NCI-H748 treated with DMSO at 0.1 percent for 48 hours (cell line): ENCODE results near the gene PARP12.

Source experiments
- DNase-seq: peaks from one replicate; lab custom pipeline; 2025; lab: John Stamatoyannopoulos, UW

Gene PARP12

DNA sequence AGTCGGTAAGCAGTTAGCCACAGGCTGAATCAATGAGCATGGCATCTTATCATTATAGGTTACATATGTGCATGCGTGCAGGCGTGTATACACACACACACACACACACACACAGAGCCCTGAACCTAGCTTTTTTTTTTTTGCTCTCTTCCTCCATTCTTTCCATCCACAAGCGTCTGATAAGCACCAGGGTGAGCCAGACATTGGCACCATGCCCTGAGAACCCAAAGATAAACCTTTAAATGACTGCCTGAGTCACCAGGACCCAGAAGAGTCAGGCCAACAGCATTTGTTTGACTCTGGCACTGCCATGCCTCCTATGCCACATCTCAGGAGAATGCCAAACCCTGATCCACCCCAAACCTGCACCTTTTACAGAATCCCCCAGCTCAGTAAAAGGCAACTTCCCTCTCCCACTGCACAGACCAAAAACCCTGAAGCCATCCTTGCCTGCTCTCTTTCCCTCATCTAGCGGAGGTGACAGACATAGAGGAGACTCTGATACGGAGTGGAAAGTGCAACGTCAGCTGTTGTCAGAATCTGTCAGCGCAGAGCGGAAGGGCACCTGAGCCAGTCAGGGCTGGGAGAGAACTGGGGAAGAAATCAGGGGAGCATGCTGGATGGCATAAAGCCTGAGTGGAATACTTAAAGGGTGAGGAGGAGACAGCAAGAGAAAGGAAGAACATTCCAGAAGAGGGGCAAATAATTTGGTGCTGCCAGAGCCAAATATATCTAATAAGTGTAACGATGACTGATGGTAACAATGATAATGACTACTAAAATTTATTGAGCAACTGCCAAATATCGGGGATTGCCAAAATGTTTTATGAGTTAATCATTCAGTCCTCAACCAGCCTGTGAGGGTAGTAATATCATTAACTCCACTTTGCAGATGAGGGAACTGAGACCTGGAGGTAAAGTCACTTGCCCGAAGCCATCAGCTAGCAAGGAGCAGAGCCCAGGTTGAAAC is 3.2 kb downstream of the PARP12 start:
- no peak for DNase-seq

DNA sequence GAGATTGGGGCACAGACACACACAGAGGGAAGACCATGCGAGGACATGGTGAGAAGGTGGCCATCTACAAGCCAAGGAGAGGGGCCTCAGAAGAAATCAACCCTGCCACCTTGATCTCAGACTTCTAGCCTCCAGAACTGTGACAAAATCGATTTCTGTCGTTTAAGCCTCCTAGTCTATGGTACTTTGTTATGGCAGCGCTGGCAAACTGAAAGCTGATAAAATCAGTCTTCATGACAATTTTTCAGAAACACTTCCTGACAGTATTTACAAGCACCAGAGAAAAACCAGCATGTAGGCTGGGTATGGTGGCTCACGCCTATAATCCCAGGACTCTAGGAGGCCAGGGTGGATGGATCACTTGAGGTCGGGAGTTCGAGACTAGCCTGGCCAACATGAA is 4.2 kb downstream of the PARP12 start:
- DNase-seq = no peak

DNA sequence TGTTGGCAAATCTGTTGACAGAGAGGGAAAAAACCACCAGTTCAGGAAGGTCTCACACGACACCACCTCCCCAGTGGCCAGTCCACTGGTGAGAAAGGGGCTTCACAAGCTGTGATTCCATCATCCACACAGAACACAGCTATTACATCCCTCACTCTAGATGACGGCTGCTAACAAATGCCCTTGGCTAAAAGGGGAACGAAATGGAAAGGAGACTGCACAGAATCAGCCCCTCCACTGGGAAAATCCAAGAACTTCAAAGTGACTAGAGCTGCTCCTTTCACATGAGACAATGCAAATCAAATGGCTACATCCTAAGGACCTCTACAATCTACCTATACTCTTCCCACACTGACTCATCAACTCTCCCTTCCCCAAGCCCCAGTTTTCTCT is 5.6 kb downstream of the PARP12 start:
- no peak for DNase-seq

DNA sequence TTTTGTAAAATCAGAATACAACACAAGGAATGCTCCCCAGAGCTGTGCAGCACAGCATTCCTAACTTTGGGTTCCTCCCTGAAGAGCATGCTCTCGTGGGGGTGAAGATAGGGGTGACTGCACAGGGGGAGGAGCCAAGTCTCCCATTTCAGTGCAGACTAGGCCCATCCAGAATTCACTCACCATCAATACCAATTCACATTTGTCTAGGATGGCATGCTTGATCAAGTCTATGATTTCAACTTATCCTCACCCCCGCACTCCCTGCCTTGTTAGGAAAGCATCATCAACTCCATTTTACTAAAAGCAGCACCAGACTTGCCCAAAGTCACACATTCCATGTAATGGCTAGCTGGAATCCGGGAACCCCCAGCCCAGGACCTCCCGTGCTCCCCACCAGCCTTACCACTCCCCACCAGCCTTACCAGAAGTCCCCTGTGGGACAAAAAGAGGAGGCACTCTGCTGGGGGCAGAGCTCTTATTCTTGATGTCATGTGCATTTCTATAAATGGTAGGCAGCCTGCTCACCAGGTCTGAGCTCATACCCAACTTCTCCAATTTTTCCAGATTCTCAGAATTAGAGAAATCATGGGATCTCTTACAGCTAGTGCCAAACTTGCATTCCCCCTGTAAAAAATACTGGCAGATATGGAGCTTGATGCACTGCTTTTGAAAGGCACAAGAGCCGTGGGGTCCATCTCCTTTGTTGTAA is 6.2 kb downstream of the PARP12 start:
- no peak for DNase-seq

DNA sequence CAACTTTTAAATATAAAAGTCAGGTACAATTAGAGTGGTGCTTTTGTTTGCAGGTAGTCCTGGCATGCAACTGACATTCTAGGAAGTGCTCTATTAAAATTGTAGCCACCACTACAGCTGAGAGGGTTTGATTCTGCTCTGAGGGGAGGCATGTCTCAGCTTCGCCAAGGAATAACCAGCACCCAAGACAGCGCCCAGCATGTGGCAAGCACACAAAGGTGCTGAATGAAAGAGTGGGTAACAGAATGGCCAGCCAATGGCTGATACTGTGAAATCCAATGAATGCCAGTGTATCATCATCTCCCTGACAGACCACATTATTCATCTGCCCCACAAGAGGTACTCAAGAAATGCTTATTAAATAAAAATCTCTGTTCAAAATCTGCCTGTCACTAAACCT is 6.9 kb downstream of the PARP12 start:
- DNase-seq = no peak

DNA sequence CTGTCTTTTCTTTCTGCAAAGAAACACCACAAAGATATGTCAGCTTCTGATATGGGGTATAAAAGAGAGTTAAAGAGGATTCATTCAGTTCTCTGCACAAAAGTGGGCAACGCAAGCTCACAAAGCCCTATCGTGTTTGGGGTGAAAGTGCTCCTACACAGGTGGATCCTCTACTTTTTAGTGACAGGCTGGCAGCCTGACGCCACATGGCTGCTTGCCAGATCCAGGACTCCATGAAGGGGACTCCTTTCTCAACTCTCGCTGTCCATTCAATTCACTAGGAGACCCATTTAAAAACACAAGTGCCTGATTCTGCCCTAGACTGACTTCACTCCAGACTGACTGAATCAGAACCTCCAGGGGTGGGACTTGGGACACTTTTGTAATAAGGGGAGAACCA is 8.0 kb downstream of the PARP12 start:
- DNase-seq = no peak

DNA sequence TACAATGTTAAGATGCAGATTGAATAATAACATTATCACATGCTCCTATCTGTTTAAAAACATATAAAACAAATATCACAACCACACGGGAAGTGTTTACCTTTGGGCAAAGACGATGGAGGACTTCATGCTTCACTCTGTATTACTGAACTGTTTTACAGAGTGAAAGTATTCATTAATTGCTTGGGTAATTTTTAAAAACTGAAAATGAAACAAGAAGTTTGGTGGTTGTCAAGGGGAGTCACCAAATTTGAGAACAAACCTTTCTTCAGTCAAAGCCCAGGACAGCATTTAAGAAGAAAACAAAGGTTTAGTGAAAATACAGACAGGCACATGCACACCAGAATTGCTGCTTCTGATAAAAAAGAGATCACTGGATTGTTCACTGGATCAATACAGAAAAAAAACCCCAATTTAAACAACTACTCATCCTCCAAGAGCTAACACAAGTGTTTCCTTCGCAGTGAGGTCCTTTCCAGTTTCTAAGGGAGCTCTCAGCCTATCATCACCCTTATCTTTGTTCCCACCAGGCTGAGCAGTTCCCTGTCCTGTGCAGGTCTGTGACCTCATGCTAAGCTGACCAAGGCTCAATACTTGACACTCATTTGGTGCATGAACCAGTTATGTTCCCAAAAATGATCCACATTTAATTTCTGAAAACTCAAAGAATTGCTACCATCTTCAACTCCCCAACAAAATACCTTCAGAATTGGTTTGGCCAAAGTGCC is 8.8 kb downstream of the PARP12 start:
- DNase-seq = no peak

DNA sequence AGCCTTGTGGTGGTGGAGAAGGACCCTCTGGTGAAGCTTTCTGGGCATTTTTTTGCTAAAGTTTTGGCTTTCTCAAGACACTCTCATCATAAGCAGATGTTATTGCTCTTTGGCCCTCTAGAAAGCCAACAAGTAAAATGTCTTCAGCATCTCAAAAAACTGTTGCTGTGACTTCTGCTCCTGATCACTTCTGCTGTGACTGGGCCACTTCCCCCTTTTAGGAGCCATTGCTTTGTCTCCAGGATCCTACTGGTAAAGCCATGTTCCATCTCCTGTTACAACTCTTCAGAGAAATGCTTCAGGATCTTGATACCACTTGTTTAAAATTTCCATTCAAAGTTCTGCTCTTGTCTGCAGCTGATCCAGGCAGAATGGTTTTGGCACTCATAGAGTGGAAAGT is 10.9 kb downstream of the PARP12 start:
- no peak for DNase-seq

DNA sequence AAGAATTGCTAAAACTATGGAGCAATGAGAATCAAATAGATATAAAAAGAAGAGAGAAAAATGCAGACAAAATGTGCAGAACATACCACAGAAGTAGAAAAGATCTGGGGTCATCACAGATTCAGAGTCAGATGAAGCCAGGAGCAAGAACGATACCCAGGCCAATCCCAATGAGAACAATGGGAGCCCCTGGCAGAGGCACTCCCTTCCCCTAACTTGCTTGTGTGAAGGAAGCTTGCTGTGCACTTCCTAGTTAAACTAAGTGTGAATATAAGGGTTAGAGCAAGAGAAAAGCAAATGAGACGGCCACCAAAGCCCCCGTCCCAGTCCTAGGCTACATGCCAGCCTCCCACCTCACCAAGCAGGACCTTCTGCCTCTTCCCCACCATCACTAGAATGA is 12.7 kb downstream of the PARP12 start:
- no peak for DNase-seq

DNA sequence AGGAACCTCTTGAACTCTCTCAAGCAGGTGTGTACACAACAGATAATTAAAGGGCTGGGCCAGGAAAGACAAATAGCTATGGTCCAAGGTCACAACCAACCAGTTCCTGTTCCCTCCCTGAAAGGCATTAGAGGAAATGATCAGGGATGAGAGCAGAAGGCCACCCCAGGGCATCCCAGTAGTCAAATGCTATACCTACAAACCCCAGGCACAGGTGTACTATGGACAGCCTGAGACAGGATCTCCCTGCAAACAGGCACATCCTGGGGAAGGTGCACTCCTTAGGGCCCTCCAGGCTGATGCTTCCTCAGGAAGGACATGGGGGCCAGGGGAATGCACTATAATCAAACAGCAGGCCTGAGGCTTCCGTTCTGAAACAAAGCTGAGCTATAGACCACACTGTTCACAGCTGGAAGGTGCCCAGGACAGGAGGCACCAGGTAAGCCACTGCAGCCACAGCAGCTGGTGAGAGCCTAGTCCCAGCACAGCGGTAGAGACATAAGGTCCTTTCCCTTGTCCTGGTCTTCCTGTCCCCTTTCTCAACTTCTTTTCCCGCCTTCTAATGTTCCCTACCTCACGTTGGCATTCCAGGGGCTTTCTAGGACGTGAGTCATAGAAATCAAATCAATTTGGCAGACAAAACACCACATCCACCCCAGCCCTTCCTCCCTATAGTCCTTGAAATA is 13.3 kb downstream of the PARP12 start:
- no peak for DNase-seq

DNA sequence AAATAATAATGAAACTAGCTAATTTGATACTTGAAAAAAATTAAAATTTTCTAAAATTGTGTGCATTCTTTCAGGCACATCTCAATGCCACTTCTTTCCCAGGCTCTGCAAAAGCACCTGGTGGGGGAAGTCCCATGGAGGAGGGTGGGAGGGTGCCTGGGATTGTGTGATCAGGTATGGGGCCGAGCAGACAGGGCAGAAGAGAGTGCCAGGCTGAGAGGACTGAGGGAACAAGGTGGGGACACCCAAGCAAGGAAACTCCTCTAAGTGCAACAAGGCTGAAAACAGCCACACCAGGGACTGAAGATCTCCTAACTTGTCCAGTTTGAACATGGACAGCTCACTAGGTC is 13.8 kb downstream of the PARP12 start:
- no peak for DNase-seq

DNA sequence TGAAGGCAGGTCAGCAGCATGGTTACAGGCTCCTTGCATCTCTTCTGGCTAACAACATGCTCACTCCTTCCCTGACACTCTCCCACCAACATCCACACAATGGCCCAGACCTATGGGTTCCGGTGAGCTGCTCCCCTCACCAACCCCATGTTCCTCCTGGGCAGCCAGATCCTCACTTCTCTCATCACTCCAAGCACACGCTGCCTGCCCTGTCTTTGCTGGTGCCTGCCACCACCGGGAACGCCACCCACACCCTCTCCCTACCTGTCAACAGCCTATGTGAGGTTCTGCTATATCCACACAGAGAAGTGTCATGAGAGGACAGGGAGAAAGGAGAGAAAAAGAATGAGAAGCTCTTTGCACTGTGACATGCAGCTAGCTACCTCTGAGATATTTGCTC is 14.6 kb downstream of the PARP12 start:
- DNase-seq = no peak

DNA sequence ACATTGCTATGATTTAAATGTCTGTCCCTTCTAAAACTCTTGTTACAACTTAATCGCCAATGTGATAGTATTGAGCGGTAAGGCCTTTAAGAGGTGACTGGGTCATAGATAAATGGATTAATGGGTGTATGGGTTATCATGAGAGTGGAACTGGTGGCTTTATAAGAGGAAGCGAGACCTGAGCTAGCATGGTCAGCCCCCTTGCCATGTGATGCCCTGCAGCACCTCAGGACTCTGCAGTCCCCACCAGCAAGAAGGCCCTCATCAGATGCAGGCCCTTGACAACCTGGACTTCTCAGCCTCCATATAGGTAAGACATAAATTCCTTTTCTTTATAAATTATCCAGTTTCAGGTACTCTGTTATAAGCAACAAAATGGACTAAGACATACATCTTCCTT is 15.6 kb downstream of the PARP12 start:
- DNase-seq = no peak

DNA sequence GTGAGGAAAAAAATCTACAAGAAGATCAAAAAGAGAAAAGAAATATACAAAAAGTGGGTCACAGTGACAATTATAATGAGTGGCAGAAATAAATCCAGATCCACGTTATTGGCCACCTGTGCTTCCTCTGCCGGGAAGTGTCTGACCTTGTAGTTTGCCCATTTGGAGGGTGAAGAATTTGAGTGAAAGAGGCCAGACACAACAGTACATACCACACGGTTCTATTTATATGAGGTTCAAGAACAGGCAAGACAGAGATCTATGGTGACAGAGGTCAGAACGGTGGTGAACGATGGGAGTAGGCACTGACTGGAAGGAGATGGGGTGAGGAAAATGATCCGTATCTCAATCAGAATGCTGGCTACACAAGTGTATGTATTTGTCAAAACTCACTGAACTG is 17.1 kb downstream of the PARP12 start:
- no peak for DNase-seq

DNA sequence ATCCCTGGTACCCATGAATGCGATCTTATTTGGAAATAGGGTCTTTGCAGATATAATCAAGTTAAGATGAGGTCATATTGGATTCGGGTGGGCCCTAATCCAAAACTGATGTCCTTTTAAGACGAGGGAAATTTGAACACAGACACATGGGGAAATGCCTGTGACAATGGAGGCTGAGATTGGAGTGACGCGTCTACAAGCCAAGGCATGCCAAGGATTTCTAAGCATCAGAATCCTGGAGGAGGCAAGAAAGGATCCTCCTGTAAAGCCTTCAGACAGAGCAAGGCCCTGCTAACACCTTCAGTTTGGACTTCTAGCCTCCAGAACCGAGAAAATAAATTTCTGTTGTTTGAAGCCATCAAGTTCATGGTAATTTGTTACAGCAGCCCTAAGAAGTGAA is 18.5 kb downstream of the PARP12 start:
- no peak for DNase-seq

DNA sequence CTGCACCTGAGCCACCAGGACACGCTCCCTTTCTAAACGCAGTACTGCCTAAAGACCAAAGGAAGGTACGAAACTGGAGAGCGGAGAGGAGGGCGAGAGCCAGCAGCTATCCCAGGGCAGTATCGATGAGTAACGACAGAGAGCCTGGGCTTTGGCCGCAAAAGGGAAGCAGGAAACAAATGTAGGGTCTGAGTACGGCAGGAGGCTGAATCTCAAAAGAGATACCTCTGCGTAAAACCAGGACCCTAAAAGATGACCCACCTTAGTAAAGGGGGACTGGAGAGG is 20.4 kb downstream of the PARP12 start:
- DNase-seq = no peak

DNA sequence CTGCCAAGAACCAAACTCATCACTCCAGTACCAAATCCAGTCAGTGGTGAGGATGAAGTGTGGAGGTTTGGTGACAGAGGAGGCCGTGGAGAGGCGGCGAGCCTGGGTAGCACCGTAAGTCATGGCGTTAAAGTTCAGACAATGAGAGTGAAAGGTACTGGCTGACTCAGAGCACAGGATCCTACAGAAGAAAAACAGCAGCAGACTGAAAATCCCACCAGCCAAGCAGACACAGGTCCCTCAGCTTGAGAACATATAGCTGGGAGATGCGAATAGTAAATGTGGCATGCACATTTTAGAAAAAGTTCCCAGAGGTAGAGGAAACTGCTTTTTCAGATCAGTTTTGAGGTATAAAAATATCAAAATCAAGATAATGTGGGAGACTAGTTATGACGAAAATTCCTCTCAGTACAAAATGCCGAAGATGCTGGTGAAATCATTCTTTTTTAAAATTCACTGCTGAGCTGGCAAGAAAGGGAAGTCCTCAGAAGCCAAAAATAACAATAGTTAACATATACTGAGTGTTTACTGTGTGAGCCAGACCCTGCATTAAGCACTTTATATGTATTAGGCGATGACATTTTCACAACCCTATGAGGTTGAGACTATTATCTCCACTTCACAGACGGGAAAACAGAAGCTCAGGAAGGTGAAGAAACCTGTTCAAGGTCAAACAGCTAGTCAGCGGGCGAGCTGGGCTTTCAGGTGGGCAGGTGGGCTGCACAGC is 20.9 kb downstream of the PARP12 start:
- no peak for DNase-seq

DNA sequence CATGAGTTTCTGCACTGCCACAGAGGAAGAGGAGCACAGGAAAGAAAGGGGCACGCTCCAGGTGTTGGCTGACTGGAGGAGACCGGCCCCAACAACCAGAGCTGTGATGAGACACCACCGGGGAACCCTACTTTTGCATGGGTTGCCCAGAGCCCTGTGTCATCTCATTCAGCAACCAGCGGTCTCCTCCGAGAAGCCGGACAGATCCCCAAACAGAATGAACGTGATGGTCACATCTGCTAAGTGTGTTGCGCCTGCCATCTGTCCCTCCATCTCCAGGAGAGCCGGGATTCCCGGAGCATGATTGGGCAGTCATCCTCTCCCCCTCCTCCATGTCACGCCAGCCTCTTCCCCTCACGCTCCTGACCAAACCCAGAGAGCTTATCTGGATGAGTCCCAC is 22.9 kb downstream of the PARP12 start:
- DNase-seq = no peak

DNA sequence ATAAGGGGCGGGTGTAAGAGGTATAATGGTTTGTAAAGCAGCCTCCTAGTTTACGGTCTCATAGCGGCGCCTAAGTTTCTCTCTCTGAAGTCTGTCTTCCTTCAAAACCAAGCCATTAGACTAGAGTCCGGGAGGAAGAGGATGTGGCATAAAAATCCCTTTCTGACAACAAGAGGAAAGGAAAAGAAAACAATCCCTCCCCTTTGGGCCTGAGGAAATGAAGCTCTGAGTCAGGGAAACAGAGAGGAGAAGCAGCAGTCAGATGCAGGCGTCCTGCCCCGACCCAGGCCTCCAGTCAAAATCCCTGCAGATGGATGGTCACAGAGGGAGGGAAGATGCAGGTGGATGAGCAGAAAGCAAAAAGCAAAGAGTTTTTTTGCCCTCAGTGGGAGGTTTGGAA is 23.7 kb downstream of the PARP12 start:
- no peak for DNase-seq

DNA sequence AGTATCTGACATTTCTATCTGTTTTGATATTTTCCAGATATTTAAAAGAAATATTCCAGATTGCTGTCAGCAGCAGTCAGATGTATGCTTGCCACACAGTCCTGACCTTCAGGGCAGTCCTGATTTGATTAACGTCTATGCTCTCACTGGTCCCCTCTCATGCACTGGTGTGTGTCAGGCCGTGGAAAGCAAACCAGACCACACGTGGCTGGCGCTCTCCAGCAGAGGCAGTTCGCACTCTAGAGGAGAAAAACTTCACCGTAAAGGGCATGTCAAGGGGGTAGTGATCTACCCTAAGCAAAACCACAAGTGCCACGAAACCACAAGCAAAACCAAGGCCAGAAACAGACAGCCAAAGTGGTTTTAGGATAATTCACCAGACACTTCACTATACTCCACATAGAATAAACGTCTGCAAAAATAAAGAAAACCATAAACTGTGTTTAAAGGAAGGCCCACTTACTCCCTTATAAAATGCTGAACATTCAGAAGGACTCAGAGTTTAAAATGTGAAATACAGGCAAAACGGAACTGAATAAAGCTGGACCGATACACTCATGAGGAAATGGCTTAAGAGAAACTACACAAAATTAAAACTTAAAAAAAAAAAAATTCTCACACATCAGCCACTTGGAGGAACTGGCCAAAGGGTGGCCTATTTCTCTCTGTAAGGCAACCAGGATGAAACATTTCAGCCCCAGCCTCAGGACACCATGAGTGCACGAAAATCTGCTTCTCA is 26.4 kb downstream of the PARP12 start:
- DNase-seq = no peak
